GM18499 (cell line): ENCODE results near the gene FXR2.
A peak's percentile ranks its signal among the peaks of the same experiment; 100 is the strongest.
"Not testable (repeated sequence)": the region's sequence is repeated elsewhere in the genome, so short reads cannot be mapped to it uniquely, and the experiment has no call there.

Experiments used
- ATAC-seq: cut with Tn5 transposase; IDR thresholded peaks from one replicate; pipeline ENCODE4 v1.9.1; 2021; ENCODE audit warnings: moderate number of reproducible peaks; ENCODE audit not compliant: insufficient read depth, unreplicated experiment

Gene FXR2

DNA sequence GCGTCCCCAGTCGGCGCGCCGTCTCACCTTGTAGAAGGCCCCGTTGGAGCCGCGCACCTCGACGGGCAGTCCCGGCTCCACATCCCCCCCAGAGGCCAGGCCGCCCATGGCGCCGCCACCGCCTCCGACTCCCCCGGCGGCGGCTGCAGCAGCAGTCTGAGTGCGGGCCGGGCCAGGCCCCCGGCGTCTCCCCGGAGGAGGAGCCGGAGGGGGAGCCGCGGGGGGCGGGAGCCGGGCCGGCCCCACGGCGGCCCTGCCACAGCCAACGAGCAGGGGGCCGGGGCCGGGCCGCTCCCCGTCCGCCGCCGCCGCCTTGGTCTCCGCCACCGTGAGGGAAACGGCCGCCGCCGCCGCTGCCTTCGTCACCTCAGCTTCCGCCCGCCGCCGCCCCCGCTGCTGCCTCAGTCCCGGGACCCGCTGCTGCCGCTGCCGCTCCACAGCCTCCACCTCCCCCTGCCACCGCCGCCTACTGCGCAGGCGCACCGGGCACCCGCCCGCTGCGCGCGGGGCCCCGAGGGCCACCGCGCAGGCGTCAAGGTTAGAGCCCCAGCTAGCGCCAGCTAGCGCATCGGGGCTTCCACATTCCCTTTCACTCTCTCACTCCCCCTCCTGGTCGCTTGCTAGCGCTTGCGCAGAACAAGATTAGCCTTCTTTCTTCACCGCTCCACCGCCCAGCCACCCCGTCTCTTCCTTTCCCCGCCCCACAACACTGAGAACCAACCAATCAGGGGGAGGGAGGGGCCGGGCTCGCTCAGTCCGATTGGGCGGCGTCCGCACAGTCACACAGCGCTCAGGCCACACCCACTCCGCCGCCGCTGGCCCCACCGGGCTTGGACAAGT lies at the start of gene FXR2:
TSS of gene FXR2 (minus strand) at position 473 of the 840 bp plus-strand sequence. CDS start at position 108, 365 bp downstream.
- ATAC-seq, result peak; percentile 59

DNA sequence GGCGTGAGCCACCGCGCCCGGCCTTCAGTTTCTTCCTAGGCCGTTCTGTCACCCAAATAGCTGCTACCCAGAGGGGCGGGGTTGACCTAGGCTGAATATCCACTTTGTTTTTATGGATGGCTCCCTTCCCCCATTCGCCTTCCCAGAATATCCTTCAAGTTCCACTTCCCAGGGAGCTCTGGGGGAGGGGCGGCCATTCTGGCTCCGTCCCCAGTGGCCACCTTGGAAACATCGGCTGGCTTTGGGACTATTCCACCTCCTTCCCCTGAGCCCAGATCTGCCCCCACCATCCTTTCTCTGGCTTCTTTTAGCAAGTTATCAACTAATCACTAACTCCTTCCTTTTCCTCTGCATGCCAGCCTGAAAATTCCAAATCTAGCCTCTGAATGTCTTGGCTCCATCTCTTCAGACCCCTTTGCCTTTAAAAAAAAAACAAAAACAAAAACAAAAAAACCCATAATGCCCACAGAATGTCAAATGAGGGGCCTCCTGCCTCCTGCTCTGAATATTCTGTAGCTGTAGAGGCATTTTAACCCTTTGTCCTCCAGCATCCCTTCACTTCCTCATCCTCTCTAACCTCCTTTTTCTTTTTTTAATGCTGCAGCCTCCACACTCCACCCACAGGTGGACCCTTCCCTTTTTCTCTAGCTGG lies 42.4 kb upstream of the FXR2 start:
- no peak for ATAC-seq

GRCh38 chr17:7655541-7655840 lies 40.8 kb upstream of the FXR2 start:
- no peak for ATAC-seq

GRCh38 chr17:7654832-7655540 lies 40.3 kb upstream of the FXR2 start:
- ATAC-seq, result no peak

GRCh38 chr17:7652388-7653356 lies 38.0 kb upstream of the FXR2 start:
- ATAC-seq, result no peak

- no peak for ATAC-seq
These were observed 37.1 kb upstream of the FXR2 start for GRCh38 chr17:7651665-7652387.

- ATAC-seq, result no peak
These were observed 36.5 kb upstream of the FXR2 start for GRCh38 chr17:7651097-7651664.

DNA sequence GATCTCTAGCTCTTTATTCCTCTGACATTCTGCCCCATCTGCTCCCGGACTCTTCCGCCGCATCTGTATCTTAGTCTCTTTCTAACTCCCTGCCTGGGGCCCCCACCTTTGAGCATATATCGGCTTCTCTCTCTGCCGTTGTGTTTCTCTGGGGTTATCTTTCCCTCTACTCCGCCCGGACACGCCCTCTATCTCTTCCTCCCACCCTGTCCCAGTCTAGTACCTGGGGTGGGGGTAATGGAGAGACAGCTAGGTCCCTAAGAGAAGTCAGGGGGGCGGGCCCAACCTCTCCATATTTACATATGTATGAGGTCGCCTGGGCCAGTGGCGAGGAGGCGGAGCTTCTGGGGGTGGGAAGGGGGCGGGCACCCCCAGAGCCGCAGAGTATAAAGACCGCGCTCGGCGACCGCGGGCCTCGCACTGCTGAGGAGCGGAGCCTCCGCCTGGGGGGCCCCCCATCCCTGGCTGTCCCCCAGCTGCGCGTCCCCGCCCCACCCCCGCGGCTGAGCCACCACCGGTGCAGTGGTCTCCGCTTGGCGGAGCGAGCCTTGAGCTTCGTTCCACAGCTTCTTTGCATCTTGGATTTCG lies 35.9 kb upstream of the FXR2 start, which contains the start of gene ATP1B2:
TSS of gene ATP1B2 (plus strand) at position 418 of the 588 bp plus-strand sequence. CDS start 593 bp downstream, outside the sequence.
- no peak for ATAC-seq

GRCh38 chr17:7647018-7647417 lies 32.3 kb upstream of the FXR2 start:
- no peak for ATAC-seq

DNA sequence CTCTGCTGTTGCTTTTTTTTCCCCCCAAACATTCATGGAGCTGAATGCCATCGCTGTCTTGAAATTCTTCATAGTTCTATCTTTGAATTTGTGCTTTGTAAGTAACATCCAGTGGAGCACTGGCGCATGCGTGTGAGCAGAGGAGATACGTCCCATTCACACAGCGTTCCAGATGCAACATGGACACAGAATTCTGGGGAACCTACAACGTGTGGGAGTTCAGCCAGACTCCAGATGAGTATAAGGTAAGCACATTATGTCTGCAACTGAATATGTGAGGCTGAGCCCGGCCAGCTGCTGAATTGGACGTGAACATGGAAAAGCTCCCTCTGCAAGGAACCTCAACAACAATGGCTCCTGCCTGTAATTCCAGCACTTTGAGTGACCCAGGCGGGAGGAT lies 31.8 kb upstream of the FXR2 start:
- ATAC-seq, result no peak

GRCh38 chr17:7644775-7645174 lies 30.1 kb upstream of the FXR2 start:
- ATAC-seq, result no peak

DNA sequence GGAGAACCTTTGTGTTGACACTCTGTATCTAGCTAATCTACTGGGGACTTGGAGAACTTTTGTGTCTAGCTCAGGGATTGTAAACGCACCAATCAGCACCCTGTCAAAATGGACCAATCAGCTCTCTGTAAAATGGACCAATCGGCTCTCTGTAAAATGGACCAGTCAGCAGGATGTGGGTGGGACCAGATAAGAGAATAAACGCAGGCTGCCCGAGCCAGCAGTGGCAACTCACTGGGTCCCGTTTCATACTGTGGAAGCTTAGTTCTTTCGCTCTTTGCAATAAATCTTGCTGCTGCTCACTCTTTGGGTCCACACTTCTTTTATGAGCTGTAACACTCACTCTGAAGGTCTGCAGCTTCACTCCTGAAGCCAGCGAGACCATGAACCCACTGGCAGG lies 26.9 kb upstream of the FXR2 start:
- not testable (repeated sequence) for ATAC-seq

- ATAC-seq, result no peak
These were observed 26.1 kb upstream of the FXR2 start for GRCh38 chr17:7640783-7641182.

- no peak for ATAC-seq
These were observed 21.5 kb upstream of the FXR2 start for GRCh38 chr17:7636163-7636562.

DNA sequence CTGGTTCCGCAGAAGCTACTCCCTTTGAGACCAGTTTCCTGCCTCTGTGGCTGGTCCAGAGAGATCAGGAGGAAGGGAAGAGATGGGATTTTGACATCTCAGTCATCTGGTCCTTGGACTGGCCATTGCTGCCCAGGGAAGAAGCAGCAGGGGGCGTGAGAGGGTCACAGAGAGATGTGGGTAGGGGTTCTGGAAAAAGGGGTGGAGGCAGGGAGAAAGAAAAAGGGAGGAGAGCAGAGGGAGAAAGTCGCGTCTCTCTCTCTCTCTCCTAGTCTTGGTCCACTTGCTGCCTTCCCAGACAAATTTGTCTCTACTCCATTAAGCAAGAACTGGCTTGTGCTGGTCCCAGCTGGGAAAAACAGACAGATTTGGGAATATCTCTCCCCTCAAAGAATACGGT lies 19.7 kb upstream of the FXR2 start:
- no peak for ATAC-seq

DNA sequence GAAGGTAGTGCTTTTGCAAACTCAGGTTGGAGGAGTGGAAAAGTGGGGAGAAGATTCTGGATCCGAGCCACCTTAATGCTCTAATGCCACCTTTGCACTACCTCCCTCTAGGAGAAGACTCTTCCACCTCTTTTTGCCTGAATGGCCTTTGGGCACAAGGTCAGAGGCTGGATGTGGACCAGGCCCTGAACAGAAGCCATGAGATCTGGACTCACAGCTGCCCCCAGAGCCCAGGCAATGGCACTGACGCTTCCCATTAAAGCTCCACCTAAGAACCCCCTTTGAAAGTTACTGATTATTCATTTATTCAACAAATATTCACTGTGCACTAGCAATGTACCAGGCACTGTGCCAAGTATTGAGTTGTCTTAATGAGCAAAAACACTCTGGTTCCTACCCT lies 18.4 kb upstream of the FXR2 start:
- no peak for ATAC-seq

DNA sequence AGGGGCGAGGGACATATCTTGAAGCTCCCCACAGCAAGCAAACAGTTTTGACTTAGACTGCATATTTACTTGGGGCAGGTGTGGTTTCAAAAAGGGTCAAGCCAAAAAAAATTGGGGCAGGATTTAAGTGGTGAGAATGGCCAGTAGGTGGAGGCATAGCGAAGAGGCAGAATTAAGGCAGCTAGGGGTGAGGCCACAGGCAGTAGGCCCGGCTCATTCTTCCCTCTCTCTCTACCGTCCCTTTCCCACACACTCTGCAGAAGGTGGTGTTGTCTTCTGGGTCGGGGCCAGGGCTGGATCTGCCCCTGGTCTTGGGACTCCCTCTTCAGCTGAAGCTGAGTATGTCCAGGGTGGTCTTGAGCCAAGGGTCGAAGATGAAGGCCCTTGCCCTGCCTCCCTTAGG lies 17.8 kb upstream of the FXR2 start:
- no peak for ATAC-seq

DNA sequence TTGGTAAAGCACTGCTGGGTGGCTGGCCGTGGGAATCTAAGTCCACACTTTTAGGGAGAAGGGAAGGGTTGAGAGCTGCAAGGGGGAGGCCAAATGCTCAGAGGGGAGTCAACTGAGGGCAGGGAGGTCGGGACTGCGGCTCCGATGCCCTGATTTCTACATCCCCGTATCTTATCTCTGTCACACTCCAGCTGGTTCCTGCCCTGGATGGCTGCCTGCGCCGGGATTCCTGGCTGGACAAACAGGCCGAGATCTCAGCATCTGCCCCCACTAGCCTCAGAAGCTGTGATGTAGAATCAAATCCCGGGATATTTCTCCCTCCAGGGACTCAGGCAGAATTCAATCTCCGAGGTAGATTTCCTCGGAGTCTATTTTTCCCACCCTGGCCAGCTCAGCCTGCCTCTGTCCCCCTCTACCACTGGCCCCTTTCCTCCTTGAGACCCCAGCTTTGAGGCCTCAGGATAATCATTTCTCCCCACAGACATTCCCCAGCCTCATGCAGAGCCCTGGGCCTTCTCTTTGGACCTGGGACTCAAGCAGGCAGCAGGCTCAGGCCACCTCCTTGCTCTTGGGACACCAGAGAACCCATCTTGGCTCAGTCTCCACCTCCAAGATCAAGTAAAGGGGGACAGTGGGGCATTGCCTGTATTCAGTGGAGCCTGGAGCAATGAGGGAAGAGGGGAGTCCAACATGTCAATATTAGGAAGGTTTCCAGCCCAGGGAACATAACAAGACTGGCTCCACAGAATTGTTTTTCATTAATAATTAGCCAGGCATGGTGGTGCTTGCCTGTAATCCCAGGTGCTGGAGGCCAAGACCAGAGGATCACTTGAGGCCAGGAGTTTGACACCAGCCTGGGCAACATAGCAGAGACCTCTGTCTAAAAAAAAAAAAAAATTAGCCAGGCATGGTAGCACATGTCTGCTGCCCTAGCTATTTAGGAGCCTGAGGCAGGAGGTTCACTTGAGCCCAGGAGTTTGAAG lies 17.0 kb upstream of the FXR2 start:
- no peak for ATAC-seq
